GM18858 (cell line): ENCODE data around the gene GPR15.

ENCODE experiments used
- ATAC-seq: cut with Tn5 transposase; IDR thresholded peaks from one replicate; pipeline ENCODE4 v1.9.1; 2021; ENCODE audit not compliant: unreplicated experiment

The GPR15 gene

DNA sequence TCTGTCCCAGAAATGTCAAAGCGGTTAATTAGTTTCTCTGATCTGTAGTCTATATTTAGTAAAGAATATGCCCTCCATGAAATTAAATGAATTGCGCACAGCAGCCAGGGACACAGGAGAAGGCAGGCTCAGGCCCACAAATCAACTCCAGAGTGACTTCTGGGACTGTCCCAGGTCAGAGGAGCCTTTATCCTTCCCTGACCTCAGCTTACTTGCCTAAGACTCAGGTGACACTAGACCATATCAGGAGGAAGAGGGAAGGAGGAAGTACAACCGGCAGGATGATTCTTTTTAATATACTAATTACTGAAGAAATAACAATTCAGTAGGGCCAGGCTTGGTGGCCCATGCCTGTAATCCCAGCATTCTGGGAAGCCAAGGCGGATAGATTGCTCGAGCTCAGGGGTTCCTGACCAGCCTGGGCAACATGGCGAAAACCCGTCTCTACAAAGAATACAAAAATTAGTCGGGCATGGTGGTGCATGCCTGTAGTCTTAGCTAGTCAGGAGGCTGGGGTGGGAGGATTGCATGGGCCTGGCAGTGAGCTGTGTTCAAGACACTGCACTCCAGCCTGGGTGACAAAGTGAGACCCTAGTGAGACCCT, 1.8 kb upstream of the GPR15 start:
- ATAC-seq = no peak

DNA sequence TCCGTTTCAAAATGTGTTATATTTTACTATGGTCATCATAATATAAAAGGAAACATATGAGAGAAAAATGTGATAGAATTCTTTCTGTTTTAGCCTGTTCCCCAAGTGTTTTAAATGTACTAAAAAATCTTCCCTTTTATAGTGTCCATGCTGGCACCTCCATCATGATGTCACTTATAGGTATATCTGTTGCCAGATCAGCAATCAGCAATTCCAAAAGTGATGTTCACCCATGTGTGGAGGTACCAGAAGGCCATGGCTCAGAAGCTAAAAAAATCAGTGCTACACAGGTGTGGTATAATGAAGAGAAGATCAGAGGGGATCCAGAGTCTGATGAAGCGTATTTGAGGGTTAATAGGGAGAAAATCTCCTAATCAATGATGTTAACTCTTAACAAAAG, 1.1 kb upstream of the GPR15 start:
- no peak for ATAC-seq

DNA sequence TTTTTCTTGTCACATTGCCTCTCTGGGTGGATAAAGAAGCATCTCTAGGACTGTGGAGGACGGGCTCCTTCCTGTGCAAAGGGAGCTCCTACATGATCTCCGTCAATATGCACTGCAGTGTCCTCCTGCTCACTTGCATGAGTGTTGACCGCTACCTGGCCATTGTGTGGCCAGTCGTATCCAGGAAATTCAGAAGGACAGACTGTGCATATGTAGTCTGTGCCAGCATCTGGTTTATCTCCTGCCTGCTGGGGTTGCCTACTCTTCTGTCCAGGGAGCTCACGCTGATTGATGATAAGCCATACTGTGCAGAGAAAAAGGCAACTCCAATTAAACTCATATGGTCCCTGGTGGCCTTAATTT, 478 bp downstream of the GPR15 start:
- ATAC-seq = no peak

DNA sequence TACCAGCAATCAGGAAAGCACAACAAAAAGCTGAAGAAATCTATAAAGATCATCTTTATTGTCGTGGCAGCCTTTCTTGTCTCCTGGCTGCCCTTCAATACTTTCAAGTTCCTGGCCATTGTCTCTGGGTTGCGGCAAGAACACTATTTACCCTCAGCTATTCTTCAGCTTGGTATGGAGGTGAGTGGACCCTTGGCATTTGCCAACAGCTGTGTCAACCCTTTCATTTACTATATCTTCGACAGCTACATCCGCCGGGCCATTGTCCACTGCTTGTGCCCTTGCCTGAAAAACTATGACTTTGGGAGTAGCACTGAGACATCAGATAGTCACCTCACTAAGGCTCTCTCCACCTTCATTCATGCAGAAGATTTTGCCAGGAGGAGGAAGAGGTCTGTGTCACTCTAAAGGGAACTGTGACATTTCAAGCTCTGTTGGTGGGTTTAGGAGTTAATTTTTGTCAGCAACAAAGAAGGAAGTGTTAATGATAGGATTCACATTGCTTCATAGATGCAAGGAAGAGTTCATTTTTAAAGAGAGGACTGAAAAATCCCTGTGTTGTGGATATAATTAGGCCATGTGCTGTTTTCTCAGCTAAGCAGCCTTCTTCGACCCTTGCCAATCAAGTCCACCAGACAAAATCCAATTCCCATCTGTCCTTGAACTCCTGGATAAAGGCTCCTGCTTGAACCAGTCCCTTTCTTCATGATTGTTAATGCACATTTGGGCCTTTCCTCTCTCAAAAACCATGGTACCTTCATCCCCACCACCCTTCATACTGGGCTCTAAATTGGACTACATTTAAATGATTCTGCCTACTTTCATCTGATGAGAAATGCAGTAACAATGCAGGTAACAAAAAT, 1.2 kb downstream of the GPR15 start:
- no peak for ATAC-seq

DNA sequence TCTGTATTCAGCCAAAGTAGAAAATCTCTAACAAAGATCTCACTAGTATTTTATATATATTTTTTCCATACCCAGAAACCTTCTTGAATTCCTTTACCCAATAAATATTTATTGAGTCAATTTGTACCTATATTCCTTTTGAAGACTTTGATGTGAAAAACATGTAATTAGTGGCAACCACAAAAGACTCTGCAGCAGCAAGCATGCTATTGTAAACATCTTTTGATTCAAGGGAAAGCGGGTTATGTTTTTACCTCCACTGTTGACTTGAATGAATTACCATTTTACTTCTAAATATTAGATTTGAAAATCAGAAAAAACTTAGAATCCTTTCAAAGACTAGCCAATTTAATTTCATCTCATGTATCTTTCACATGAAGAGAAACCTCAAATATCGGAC, 2.4 kb downstream of the GPR15 start:
- no peak for ATAC-seq

DNA sequence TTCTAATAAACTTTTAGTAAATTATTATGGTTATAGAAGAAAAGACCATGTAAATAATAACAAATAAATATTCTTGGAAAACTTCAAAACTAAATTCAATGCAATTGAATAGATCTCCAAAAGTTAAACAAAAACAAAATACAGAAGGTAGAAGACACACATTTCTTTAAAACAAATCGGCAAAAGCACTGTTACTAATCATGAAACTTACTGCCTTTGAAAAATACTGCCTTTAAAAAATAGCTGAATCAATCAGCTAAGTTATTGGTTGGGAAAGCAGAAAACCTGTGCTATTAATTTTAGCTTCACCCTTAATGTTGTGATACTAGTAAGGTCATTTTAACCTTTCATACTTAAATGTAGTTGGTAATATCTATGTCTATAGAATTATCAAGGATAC, 3.0 kb downstream of the GPR15 start:
- ATAC-seq = no peak

DNA sequence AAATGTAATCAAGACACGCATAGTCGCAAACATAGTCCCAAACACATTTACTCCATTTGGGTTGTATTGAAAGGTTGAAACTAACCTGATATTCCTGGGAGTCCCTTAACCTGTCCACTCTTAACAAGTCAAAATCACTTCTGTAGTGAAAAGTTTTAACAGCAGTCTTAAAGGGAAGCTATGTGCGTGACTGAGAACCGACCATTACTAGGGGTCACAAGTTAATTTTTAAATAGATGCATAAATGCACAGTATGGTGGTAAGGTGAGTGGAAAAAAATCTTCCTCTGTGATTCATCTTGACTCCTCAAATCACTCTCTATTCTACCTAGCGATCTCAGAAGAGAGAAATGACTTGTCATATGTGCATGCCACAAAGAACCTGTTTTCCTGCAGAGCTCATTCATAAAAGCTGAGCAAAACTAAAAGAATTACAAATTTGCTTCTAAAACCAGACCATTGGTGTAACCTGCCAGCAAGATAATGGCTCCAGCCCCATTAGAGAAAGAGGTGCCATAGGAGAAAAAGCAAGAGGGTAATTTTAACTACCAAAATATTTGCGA, 4.8 kb downstream of the GPR15 start:
- peak; percentile 69 for ATAC-seq

DNA sequence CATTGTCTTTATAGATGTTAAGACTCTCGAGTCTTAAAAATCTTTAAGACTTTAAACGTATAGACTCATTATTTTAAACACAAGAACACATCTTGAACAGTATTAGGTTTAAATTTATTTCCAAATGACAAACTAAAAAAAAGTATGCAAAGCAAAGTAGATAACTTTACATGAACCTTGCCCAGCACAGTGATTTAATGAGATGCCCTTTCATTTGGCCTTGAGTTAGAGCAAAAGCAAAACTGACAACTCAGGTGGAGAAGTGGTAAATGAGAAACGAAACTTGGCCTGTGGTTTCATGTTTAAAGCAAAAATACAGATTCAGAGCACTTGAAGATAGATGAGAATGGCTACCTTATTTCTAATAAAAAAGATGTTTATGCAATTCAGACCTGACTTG, 8.6 kb downstream of the GPR15 start:
- peak; percentile 36 for ATAC-seq

DNA sequence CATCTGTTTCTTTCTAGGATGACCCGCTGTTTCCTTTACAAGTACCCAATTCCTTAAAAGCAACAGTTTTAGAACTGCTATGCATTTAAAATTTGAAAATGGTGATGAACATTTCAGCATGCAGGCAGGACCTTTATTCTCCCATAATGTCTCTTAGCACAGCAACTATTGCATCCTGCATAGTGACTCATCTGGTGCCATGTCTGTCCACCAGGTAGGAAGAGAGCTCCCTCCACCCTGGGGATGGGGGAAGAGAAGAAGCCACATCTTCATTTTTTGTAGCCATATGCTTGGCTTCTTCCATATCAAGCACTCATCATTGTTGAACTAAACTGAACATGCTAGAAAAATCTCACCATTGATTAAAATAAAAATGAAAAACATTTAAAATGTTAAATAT, 9.9 kb downstream of the GPR15 start:
- ATAC-seq = no peak

DNA sequence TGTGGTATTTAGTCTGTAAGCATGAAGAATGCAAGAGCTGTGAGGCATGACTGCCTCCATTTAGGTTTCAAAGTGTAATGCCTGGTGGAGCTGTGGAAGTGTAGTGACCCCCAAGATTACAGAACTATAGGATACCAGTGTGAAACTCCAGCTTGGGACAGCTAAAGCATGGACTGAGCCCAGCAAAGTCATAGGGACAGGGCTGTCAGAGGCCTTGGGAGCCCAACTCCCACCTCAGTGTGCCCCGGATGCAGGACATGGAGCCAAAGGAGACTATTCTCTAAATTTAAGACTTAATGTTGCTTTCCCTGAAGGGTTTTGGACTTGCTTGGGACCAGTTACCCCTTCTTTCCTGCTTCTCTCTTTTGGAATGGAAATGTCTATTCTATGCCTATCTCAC, 10.8 kb downstream of the GPR15 start:
- ATAC-seq = no peak

DNA sequence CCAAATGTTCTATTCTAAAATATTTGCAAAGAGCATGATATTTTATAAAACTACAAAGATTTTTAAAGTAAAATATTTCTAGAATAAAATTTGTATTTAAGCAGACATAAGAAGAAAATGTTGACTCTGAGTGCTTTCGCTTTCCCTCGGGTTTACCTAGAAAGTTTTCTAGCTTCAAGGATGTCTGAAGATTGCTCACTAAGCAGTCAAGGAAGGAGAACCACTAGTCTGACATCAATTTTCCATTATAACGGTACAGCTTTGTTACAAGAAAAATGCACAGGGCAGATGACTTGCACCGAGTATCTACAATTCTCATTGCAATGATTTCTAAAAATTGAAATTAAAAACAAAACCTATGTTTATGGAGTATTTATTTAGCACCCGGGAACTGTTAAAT, 14.2 kb downstream of the GPR15 start:
- peak; percentile 42 for ATAC-seq

DNA sequence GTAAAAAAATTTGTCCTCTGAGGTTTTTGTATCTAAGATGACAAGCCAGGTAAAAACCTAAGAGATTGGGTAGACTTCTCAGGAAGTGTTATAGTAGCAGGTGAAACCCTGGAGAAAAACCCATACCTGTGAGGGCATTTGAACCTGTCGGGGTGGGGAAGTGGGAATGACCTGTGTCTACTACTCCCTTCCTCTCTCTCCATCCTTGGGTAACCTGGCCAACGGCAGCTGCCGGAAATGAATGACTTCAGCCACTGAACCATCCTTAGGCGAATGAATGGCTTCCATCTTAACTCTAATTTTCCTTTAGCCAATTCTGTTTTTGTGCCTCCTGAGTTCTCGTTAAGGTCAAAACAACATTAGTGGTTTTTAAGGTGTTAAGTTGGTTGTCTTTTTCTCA, 16.8 kb downstream of the GPR15 start:
- ATAC-seq = no peak

DNA sequence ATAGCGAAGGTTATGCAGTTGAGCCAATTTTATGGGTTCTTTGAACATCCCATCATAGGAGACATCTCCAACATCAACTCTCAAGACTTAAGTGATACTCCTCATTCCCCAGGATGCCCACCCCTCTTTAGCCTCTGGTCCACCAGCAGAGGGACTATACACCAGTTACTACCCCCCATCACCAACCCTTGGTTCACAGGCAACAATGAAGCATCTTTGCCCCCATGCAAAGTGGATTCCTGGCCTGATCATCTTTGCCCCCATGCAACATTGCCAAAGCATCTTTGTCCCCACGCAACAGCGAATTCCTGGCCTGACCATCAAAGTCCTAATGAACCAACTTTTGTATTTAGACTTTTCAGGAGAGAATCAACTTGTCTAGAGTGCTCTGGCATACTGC, 19.1 kb downstream of the GPR15 start:
- ATAC-seq = no peak

DNA sequence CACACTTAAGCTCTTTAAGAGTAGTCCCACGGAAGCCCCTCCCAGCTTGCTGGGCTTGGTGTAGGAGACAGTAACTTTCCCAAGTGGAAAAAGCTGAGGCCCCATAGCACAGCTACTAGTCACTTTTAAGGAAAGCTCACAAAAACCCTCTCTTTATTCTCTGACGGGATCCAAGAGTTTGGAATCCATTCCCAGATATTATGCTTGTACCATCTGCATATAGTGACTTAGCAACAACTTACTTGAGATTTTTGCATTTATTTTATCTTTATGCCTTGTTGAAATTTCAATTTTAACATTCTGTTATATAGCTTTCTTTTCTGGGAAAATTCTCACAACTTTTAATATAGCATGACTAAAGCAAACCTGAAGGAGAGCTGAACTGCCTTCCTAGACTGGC, 19.5 kb downstream of the GPR15 start:
- ATAC-seq = no peak

DNA sequence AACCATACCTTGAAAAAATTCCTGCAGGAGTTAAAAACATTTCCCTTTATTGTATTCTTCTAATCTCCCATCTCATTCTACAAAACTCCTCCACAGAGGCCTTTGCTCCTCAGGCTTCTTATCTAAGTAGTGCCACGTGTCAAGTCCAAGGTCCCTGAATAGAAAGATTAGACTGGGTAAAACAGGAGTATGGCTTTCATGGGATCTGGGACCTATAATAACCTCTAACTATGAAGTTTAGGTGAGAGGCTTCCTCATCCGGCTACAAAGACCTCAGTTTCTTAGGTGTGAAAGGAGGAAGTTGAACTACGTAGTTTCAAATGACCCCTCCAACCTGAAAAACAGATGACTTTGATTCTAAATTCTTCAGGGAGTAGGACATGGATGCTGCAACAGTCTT, 20.0 kb downstream of the GPR15 start:
- no peak for ATAC-seq

DNA sequence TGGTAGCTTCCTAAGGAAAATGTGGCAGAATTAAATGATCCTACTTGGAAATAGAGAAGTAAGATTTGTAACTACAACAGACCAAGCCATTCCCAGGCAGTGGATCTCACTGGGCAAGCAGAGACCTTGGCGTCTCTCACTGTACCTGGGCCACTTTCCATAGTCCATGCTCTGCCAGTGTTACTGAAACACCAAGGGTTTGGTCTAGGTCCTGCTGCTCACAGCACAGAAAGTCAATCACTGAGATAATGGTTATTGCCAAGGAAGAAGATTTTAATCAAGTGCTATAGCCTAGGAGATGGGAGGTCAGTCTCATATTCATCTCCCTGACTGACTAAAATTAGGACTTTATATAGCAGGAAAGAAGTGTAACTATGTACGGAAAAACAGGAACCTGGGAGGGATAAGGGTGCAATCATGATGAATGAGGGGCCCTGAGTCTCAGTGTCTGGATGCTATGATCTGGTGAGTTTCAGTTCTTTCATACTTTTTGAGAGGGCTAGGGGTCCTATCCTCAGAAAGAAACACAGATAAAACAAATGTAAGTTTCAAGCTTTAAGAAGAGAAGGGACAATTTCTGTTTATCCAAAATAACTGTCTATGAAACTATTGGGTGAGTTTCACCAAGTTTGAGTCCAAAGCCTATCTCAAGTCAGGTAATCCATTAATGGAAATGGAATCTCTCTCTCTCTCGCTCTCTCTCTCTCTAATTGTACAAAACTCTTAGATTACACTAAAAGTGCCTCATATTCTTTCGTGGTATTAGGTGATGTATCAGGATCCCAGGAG, 20.6 kb downstream of the GPR15 start:
- no peak for ATAC-seq

DNA sequence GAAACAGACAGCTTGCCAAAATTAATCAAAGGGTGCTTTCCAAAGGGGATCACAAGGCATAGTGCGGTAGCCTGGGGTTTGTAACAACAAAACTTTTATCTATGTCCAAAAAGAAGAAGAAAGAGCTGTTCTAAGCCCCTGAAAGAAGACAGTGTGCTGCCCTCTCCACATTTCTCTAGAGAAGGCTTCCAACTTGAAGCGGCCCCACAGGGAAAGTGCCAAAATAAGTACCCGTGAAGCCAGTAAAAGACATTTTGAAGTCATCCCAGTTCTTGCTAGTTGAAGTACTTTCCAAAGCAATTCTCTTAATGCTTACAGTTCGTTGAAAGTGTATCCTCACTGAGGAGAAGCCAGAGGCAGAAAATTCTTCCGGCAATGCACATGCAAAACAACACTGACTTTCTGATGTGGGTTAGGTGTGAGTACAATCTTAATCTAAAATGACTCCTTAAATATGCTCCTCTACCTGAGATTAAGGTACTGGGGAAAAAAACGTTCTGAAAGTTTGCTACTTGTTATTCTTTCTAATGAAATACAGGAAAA, 21.3 kb downstream of the GPR15 start:
- ATAC-seq = no peak

DNA sequence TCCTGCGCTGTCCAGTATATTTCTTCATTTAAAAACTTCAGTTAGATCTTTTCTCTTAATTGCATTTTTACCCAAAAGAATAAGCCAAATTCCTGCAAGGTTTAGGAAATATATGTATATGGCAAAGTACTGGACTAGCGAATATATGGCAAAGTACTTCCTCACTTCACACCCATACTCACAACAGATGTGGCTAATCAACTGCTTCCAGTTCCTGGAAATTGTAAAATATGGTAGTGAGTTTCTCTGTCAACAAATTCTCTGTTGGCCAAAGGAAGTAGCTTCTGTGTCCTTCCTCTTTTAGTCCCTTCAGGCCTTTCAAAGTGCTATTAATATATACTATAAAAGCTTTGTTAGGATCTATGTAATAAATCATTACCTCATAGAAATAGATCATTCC, 22.0 kb downstream of the GPR15 start:
- no peak for ATAC-seq

DNA sequence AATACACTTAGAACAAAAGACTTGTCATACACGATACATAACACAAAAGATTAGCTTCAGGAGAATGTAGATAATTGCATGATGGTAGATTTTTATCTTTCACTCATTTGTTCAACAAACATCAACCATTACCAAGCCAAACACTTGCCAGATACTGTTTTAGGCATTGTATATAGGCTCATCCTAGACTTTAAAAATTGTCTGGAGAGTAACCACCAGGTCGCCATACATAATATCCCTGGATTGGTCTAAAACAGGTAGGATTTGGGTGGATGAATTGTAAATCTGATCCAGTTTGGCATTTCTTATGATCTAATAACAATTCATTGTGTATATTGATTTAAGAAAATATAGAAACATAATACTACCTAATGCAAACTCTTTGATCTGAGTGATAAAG, 22.8 kb downstream of the GPR15 start:
- ATAC-seq = no peak

DNA sequence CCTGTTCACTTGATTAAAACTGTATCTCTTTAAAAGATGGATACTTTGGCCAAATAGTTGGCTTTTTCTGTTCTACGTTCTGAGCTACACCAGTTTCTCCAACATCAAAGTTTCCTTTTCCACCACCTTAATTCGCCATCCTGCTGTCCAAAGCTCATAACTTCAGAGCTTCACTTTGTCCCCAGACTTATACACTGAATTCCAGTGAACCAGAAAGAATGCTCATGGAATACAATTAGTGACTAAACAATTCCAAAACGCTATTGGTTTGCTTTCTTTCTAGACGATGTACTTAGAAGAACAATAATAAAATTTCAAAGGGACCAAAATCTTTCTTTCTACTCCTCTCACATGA, 23.2 kb downstream of the GPR15 start:
- no peak for ATAC-seq
